MM.1S (cell line): ENCODE data around the gene COL11A1.

ENCODE experiments used
- DNase-seq: peaks from one replicate; pipeline ENCODE4 v3.0.0-alpha.2; 2015
- H2AFZ ChIP-seq: fragments of 300-600 bp; sonication (generic); 2 replicates; pipeline ENCODE4 v1.6.0; 2016; ENCODE audit warnings: antibody characterized with exemption, low read length
- H3F3A ChIP-seq: fragments of 300-600 bp; sonication (generic); 2 replicates; pipeline ENCODE4 v1.6.1; 2016; ENCODE audit warnings: mild to moderate bottlenecking, antibody characterized with exemption, low read length, moderate library complexity, mixed read lengths; ENCODE audit not compliant: insufficient read depth
- H3K27ac ChIP-seq: fragments of 300-600 bp; sonication (generic); 2 replicates; pipeline ENCODE4 v1.5.1; 2016; ENCODE audit warnings: mild to moderate bottlenecking, low read length
- H3K27me3 ChIP-seq: fragments of 300-600 bp; sonication (generic); replicated peaks from 2 replicates; pipeline ENCODE4 v1.6.0; 2016; ENCODE audit warnings: low read length; ENCODE audit not compliant: insufficient read depth
- H3K36me3 ChIP-seq: fragments of 300-600 bp; sonication (generic); replicated peaks from 2 replicates; pipeline ENCODE4 v1.6.1; 2016; ENCODE audit warnings: mild to moderate bottlenecking, low read length, mixed read lengths; ENCODE audit not compliant: insufficient read depth
- H3K4me1 ChIP-seq: fragments of 300-600 bp; sonication (generic); 2 replicates; pipeline ENCODE4 v1.6.1; 2016; ENCODE audit warnings: low read length, mixed read lengths
- H3K4me2 ChIP-seq: fragments of 300-600 bp; sonication (generic); 2 replicates; pipeline ENCODE4 v1.6.0; 2016; ENCODE audit warnings: low read depth, low read length
- H3K4me3 ChIP-seq: fragments of 300-600 bp; sonication (generic); 2 replicates; pipeline ENCODE4 v1.5.1; 2016; ENCODE audit warnings: low read length, mixed read lengths
- H3K79me2 ChIP-seq: fragments of 300-600 bp; sonication (generic); 2 replicates; pipeline ENCODE4 v1.6.1; 2016; ENCODE audit warnings: mixed run types, low read length, mixed read lengths
- H3K9ac ChIP-seq: fragments of 300-600 bp; sonication (generic); 2 replicates; pipeline ENCODE4 v1.6.1; 2016; ENCODE audit warnings: low read length, mixed read lengths
- H3K9me2 ChIP-seq: fragments of 300-600 bp; sonication (generic); replicated peaks from 2 replicates; pipeline ENCODE4 v1.6.1; 2016; ENCODE audit warnings: mild to moderate bottlenecking, low read length, mixed read lengths; ENCODE audit not compliant: insufficient read depth
- H3K9me3 ChIP-seq: fragments of 300-600 bp; sonication (generic); replicated peaks from 2 replicates; pipeline ENCODE4 v1.6.1; 2016; ENCODE audit warnings: mild to moderate bottlenecking, low read length, mixed read lengths; ENCODE audit not compliant: insufficient read depth
- H4K20me1 ChIP-seq: fragments of 300-600 bp; sonication (generic); 2 replicates; pipeline ENCODE4 v1.6.1; 2016; ENCODE audit warnings: mild to moderate bottlenecking, low read length, moderate library complexity, mixed read lengths; ENCODE audit not compliant: insufficient read depth
- EZH2 ChIP-seq: fragments of 300-600 bp; sonication (generic); optimal IDR thresholded peaks from 2 replicates; pipeline ENCODE3; 2017; ENCODE audit warnings: low read depth, mild to moderate bottlenecking, antibody characterized with exemption, low read length, mixed read lengths
- EZH2phosphoT487 ChIP-seq: fragments of 300-600 bp; sonication (generic); IDR thresholded peaks from 2 replicates; pipeline ENCODE4 v1.6.1; 2018; ENCODE audit warnings: antibody characterized with exemption, low read length
- TF ChIP-seq, protein P1 (sequence below): fragments of 300-600 bp; sonication (generic); IDR thresholded peaks from 2 replicates; pipeline ENCODE4 v1.5.1; 2016; ENCODE audit warnings: antibody characterized with exemption, low read length, mixed read lengths

COL11A1 gene

DNA sequence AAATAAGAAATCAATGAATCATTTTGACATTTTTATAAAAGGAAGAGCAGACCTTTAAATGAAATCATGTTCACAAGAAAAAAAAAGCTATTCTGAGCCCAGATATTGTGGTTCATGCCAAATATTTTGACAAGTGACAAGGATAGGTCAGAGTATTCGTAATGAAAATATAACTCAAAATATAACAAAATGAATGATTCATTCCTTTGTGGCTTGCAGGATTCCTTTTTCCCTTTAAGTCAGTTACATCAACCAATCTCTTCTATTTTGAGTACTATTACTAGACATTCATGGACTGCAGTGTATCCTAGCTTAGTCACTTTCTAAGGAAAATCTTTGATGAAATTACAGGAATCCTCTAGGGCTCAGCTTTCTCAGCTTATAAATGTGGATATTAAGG, 188.7 kb downstream of the COL11A1 start:
- Histone ChIP-seq H3F3A (no peaks in the 10 kb centered on the region), H3K9ac (no peak overlapping the region), H3K4me3 (no peak overlapping the region), H3K9me2 (no peaks in the 10 kb centered on the region), H3K27me3 (no peaks in the 10 kb centered on the region), H3K4me2 (no peak overlapping the region), H3K4me1 (no peaks in the 10 kb centered on the region), H3K27ac (no peak overlapping the region), H3K9me3 (no peaks in the 10 kb centered on the region), H2AFZ (no peak overlapping the region), H3K36me3 (no peaks in the 10 kb centered on the region), H4K20me1 (no peaks in the 10 kb centered on the region), H3K79me2 (no peaks in the 10 kb centered on the region)
- no peak for TF ChIP-seq EZH2phosphoT487
- TF ChIP-seq EZH2 = no peak
- TF ChIP-seq, protein P1, sequence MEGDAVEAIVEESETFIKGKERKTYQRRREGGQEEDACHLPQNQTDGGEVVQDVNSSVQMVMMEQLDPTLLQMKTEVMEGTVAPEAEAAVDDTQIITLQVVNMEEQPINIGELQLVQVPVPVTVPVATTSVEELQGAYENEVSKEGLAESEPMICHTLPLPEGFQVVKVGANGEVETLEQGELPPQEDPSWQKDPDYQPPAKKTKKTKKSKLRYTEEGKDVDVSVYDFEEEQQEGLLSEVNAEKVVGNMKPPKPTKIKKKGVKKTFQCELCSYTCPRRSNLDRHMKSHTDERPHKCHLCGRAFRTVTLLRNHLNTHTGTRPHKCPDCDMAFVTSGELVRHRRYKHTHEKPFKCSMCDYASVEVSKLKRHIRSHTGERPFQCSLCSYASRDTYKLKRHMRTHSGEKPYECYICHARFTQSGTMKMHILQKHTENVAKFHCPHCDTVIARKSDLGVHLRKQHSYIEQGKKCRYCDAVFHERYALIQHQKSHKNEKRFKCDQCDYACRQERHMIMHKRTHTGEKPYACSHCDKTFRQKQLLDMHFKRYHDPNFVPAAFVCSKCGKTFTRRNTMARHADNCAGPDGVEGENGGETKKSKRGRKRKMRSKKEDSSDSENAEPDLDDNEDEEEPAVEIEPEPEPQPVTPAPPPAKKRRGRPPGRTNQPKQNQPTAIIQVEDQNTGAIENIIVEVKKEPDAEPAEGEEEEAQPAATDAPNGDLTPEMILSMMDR = no peak
- no peak for DNase-seq

DNA sequence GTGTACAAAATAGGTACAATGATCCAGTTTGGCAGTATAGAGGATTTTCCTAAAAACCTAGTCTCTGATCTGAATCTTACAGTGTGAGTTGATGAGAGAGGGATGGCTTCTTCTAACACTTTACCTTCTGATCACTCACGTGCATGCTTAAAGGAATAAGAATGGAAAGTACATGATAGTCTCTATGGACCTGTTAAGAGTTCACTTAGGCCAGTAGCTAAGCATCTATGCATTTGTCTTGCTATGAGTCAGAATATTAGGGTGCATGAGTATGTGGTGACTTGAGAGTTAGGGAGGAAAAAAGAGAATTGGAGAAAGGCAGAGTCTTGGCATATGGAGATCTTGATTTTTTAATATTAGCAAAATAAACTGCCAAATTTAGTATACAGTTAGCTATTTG, 206.3 kb downstream of the COL11A1 start:
- Histone ChIP-seq H3K79me2 (no peaks in the 10 kb centered on the region), H3K9me3 (no peaks in the 10 kb centered on the region), H2AFZ (no peak overlapping the region), H3K27ac (no peak overlapping the region), H3K9ac (no peak overlapping the region), H3K9me2 (no peaks in the 10 kb centered on the region), H3K36me3 (no peaks in the 10 kb centered on the region), H3K4me3 (no peak overlapping the region), H3F3A (no peaks in the 10 kb centered on the region), H3K27me3 (no peaks in the 10 kb centered on the region), H4K20me1 (no peaks in the 10 kb centered on the region), H3K4me2 (no peak overlapping the region), H3K4me1 (no peaks in the 10 kb centered on the region)
- TF ChIP-seq EZH2phosphoT487 = no peak
- TF ChIP-seq, protein P1 = no peak
- no peak for TF ChIP-seq EZH2
- DNase-seq = no peak

DNA sequence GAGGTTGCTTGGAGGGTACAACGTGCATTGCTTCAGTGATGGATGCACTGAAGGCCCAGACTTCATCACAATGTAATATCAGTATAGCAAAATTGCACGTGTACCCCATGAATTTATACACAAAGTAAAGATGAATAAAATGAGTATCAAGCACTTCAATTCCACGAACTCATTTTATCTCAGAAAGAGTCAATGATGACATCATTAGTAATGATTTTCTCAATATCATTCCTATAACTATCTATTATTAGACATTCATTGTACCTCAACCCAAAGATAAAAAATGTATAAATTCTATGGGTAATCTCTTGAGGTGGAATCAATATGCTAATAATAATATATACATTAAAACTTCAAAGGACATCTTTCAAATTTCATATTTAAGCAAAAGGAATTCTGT, 208.4 kb downstream of the COL11A1 start:
- TF ChIP-seq EZH2 (no peak), EZH2phosphoT487 (no peak)
- TF ChIP-seq, protein P1 = no peak
- no peaks in the 10 kb centered on the region for H3K9me3 ChIP-seq
- H3K27ac ChIP-seq = no peak overlapping the region
- H3F3A ChIP-seq = no peaks in the 10 kb centered on the region
- no peaks in the 10 kb centered on the region for H3K9me2 ChIP-seq
- no peaks in the 10 kb centered on the region for H3K36me3 ChIP-seq
- H3K4me3 ChIP-seq = no peak overlapping the region
- no peak overlapping the region for H2AFZ ChIP-seq
- H3K9ac ChIP-seq = no peak overlapping the region
- H3K79me2 ChIP-seq = no peaks in the 10 kb centered on the region
- no peaks in the 10 kb centered on the region for H3K4me1 ChIP-seq
- no peak overlapping the region for H3K4me2 ChIP-seq
- DNase-seq = no peak
- no peaks in the 10 kb centered on the region for H4K20me1 ChIP-seq
- no peaks in the 10 kb centered on the region for H3K27me3 ChIP-seq
